A673 (cell line): ENCODE data around the gene PTPN12. TPM values are rescaled to one million over a fixed set of nuclear protein-coding genes. Genes with fewer than 3 reads are reported as not detected.

ENCODE experiments used
- BruUV-seq: library from RNA; stranded (reverse); fragments of 400-500 nt; replicated peaks from 2 replicates; lab custom pipeline; 2021; lab: Mats Ljungman, UMichigan
- CTCF ChIA-PET: fragments of 300-600 bp; sonication (Branson Sonifier 250); formaldehyde crosslinking; loops from one replicate; lab custom pipeline; 2022; ENCODE audit warnings: antibody characterized with exemption; lab: Charles Lee
- POLR2A ChIA-PET: fragments of 300-600 bp; sonication (Branson Sonifier 250); formaldehyde crosslinking; loops from one replicate; lab custom pipeline; 2022; ENCODE audit warnings: antibody characterized with exemption; ENCODE audit not compliant: low non-redundant PET; lab: Charles Lee
- DNase-seq: peaks from one replicate; pipeline ENCODE4 v3.0.0-alpha.2; 2015; ENCODE audit warnings: low spot score
- H3K27ac ChIP-seq: fragments of 200-600 bp; sonication (generic); 2 replicates; pipeline ENCODE4 v1.5.1; 2016; ENCODE audit warnings: mixed run types, low read depth, mild to moderate bottlenecking, mixed read lengths, antibody characterized with exemption, low read length; ENCODE audit not compliant: poor library complexity, severe bottlenecking
- H3K27me3 ChIP-seq: fragments of 200-600 bp; sonication (generic); replicated peaks from 2 replicates; pipeline ENCODE4 v1.6.1; 2017; ENCODE audit warnings: mixed run types, low read depth, mild to moderate bottlenecking, mixed read lengths, antibody characterized with exemption, low read length; ENCODE audit not compliant: insufficient read depth, poor library complexity
- H3K36me3 ChIP-seq: fragments of 200-600 bp; sonication (generic); 2 replicates; pipeline ENCODE4 v1.6.1; 2016; ENCODE audit warnings: mixed run types, mild to moderate bottlenecking, mixed read lengths, antibody characterized with exemption, low read length; ENCODE audit not compliant: insufficient read depth, poor library complexity, severe bottlenecking
- H3K4me1 ChIP-seq: fragments of 200-600 bp; sonication (generic); 2 replicates; pipeline ENCODE4 v1.6.1; 2017; ENCODE audit warnings: mixed run types, mild to moderate bottlenecking, mixed read lengths, antibody characterized with exemption, low read length; ENCODE audit not compliant: insufficient read depth, poor library complexity, severe bottlenecking
- H3K4me3 ChIP-seq: fragments of 200-600 bp; sonication (generic); 2 replicates; pipeline ENCODE4 v1.5.1; 2016; ENCODE audit warnings: low read depth, mixed run types, mild to moderate bottlenecking, mixed read lengths, low read length; ENCODE audit not compliant: poor library complexity, severe bottlenecking
- H3K9me3 ChIP-seq: fragments of 200-600 bp; sonication (generic); 2 replicates; pipeline ENCODE4 v1.6.1; 2016; ENCODE audit warnings: mixed run types, low read depth, mild to moderate bottlenecking, mixed read lengths, antibody characterized with exemption, low read length; ENCODE audit not compliant: poor library complexity, severe bottlenecking
- CTCF ChIP-seq: fragments of 300-800, 200-600 bp; sonication (generic); conservative IDR thresholded peaks from 2 replicates; pipeline ENCODE4 v1.5.1; 2017; ENCODE audit warnings: low read depth, mild to moderate bottlenecking, antibody characterized with exemption, low read length, moderate library complexity, mixed read lengths
- EZH2 ChIP-seq: fragments of 200-600 bp; sonication (generic); IDR thresholded peaks from 2 replicates; pipeline ENCODE4 v1.6.1; 2017; ENCODE audit warnings: borderline replicate concordance, low read depth, mild to moderate bottlenecking, mixed read lengths, antibody characterized with exemption, low read length; ENCODE audit not compliant: poor library complexity, severe bottlenecking
- intact Hi-C: fragments of 100-400 bp; cut with micrococcal nuclease; formaldehyde crosslinking; loops from one replicate; pipeline ENCODE4 v1.10.0; 2022; ENCODE audit not compliant: unreplicated experiment
- total RNA-seq: library from RNA; stranded (reverse); gene quantifications from 2 replicates; pipeline ENCODE4 v1.2.3, GENCODE V29; 2021

PTPN12 gene
- total RNA-seq, 1 experiment from 2014 or later = 63.3 TPM

DNA sequence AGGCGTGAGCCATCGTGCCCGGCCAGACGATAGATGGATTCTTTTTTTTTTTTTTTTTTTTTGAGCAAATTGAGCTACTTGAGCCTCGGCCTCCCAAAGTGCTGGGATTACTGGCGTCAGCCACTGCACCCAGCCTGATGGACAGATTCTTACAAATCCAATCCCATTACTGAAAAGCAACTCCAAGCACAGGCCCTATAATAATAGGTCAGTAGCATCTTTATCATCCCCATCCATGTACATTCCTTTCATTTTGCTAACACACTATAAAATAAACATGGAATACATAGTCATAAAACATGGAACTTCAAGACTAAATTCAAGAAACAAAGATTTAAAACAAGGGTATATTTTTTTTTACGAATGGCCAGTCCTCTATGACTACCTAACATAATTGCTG, 143.2 kb downstream of the PTPN12 start:
- no peak overlapping the region for H3K4me3 ChIP-seq
- H3K9me3 ChIP-seq = no peaks in the 10 kb centered on the region
- peaks cover 8% of the 10 kb centered on the region for H3K36me3 ChIP-seq
- TF ChIP-seq CTCF (no peak), EZH2 (no peak)
- intact Hi-C loops = no loop called here
- peaks cover 11% of the 10 kb centered on the region for H3K4me1 ChIP-seq
- no peak for DNase-seq
- no peak overlapping the region for H3K27ac ChIP-seq
- ChIA-PET CTCF (no interaction called here), POLR2A (interaction anchor here (0.6 kb wide), 1 partner anchor 25 kb away, joined by 6 read pairs; no protein-coding TSS in a partner anchor)
- H3K27me3 ChIP-seq = no peaks in the 10 kb centered on the region
- BruUV-seq = no TSS peak

- peaks cover 8% of the 10 kb centered on the region for H3K36me3 ChIP-seq
- ChIA-PET CTCF (no interaction called here), POLR2A (no interaction called here)
- no peak overlapping the region for H3K4me3 ChIP-seq
- intact Hi-C loops = no loop called here
- no TSS peak for BruUV-seq
- TF ChIP-seq CTCF (no peak), EZH2 (no peak)
- DNase-seq = peak; percentile 84
- no peaks in the 10 kb centered on the region for H3K27me3 ChIP-seq
- no peaks in the 10 kb centered on the region for H3K9me3 ChIP-seq
- H3K27ac ChIP-seq = peak overlapping the region; percentile 3
- peaks cover 11% of the 10 kb centered on the region for H3K4me1 ChIP-seq
These were observed 146.9 kb downstream of the PTPN12 start for GRCh38 chr7:77684030-77684429.

DNA sequence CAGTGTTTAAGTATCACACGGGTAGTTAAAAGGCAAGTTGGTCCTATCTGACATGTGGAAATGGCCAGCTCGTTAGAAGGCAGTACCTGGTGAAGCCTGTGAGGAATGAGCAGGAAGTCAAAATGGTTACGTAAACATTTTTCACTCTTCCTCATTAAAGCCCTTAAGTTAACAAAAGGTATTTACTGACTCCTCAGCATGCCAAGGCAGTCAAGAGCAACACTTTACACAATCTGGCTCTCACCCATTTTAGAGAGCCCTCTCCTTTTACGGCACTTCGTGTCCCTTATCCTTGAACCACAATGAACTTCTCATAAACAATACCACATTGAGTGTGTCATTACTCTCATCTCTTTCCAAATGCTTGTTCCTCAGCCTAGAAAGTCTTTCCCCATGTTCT, 148.1 kb downstream of the PTPN12 start:
- DNase-seq = no peak
- intact Hi-C loops = no loop called here
- Histone ChIP-seq H3K9me3 (no peaks in the 10 kb centered on the region), H3K36me3 (peaks cover 8% of the 10 kb centered on the region), H3K27ac (no peak overlapping the region), H3K27me3 (no peaks in the 10 kb centered on the region), H3K4me3 (no peak overlapping the region), H3K4me1 (peaks cover 11% of the 10 kb centered on the region)
- TF ChIP-seq CTCF (no peak), EZH2 (no peak)
- POLR2A ChIA-PET = no interaction called here
- CTCF ChIA-PET = no interaction called here
- no TSS peak for BruUV-seq
